Measurements from ENCODE around the gene AGPS. TPM values are rescaled to one million over a fixed set of nuclear protein-coding genes. Genes with fewer than 3 reads are reported as not detected.

Gene AGPS
- total and polyA plus RNA-seq, 10 of the 15 experiments (the other 5 are each of a cell fraction or from before 2014, with no cell fraction given), result 7.9 to 54.2 (median 38.7) TPM

DNA sequence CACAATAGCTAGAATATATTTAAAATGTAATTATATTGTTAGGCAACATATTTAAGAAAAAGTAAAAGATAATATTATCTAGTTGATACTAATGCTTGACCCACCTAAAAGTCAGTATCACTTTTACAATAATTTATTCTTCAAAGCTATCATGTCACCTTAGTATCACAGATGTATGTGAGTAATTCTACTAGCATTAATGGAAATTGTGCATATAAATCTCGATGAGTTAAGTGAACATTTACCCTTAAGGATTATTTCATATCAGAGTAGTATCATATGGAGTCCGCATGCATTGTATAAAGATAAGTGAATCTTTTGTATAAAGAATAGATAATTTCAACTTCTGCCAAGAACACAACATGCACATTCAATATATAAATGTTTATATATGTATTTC, 103.4 kb downstream of the AGPS start:
- 100% methylated on average over 2 of the region's 2 CpGs for WGBS (ENCODE audit: insufficient coverage, insufficient replicate concordance, low lambda C conversion rate, missing lambda C conversion rate)
- Histone ChIP-seq H3K36me3 (ENCODE audit: control insufficient read depth in 2 of 2, insufficient read depth in 2 of 2, low read length in 1 of 2) (peaks cover 0 to 3% of the 10 kb centered on the region in 2 experiments; a peak in 2 of 4 replicates), H2AFZ (ENCODE audit: control insufficient read depth, low read depth, low read length) (no peak overlapping the region), H3K4me3 (no peak overlapping the region), H3K4me2 (ENCODE audit: control insufficient read depth, insufficient read depth) (no peak overlapping the region), H3K27me3 (replicated peaks in 1 of 2; ENCODE audit: control insufficient read depth in 2 of 2, insufficient read depth in 2 of 2, low read length in 1 of 2) (no peaks in the 10 kb centered on the region), H3K27ac (ENCODE audit: control insufficient read depth, insufficient read depth) (no peak overlapping the region), H3K79me2 (ENCODE audit: control insufficient read depth, insufficient read depth, low read length) (no peaks in the 10 kb centered on the region), H3K9ac (ENCODE audit: control insufficient read depth, insufficient read depth, low read length) (no peak overlapping the region), H4K20me1 (ENCODE audit: control insufficient read depth, insufficient read depth) (no peaks in the 10 kb centered on the region), H3K9me3 (replicated peaks; ENCODE audit: control insufficient read depth, insufficient read depth, low read length) (no peaks in the 10 kb centered on the region), H3K4me1 (ENCODE audit: control insufficient read depth, insufficient read depth, low read length) (no peaks in the 10 kb centered on the region)
- FAIRE-seq (no peak), ATAC-seq (no peak), DNase-seq (ENCODE audit: low read depth, low spot score) (no peak)
- TF ChIP-seq, protein P1, sequence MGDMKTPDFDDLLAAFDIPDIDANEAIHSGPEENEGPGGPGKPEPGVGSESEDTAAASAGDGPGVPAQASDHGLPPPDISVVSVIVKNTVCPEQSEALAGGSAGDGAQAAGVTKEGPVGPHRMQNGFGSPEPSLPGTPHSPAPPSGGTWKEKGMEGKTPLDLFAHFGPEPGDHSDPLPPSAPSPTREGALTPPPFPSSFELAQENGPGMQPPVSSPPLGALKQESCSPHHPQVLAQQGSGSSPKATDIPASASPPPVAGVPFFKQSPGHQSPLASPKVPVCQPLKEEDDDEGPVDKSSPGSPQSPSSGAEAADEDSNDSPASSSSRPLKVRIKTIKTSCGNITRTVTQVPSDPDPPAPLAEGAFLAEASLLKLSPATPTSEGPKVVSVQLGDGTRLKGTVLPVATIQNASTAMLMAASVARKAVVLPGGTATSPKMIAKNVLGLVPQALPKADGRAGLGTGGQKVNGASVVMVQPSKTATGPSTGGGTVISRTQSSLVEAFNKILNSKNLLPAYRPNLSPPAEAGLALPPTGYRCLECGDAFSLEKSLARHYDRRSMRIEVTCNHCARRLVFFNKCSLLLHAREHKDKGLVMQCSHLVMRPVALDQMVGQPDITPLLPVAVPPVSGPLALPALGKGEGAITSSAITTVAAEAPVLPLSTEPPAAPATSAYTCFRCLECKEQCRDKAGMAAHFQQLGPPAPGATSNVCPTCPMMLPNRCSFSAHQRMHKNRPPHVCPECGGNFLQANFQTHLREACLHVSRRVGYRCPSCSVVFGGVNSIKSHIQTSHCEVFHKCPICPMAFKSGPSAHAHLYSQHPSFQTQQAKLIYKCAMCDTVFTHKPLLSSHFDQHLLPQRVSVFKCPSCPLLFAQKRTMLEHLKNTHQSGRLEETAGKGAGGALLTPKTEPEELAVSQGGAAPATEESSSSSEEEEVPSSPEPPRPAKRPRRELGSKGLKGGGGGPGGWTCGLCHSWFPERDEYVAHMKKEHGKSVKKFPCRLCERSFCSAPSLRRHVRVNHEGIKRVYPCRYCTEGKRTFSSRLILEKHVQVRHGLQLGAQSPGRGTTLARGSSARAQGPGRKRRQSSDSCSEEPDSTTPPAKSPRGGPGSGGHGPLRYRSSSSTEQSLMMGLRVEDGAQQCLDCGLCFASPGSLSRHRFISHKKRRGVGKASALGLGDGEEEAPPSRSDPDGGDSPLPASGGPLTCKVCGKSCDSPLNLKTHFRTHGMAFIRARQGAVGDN (IDR thresholded peaks at IDR 0.05), result no peak
- TF ChIP-seq NFYB (IDR thresholded peaks at IDR 0.05; ENCODE audit: insufficient read depth, low read depth, low read length) (no peak), YBX1 (IDR thresholded peaks at IDR 0.05) (no peak), NBN (IDR thresholded peaks at IDR 0.05) (no peak), NR2C1 (IDR thresholded peaks at IDR 0.05) (no peak), BACH1 (IDR thresholded peaks at IDR 0.05; ENCODE audit: borderline replicate concordance) (no peak), RAD51 (IDR thresholded peaks at IDR 0.05) (no peak), NFIC (IDR thresholded peaks at IDR 0.05; ENCODE audit: low read depth, low read length) (no peak)
- ChIA-PET SMC1A (ENCODE audit: uncharacterized antibody, unreplicated experiment) (interaction anchor here (0.7 to 0.8 kb wide), 2 partner anchors 8 to 10 kb away, joined by 3 read pairs; no protein-coding TSS in a partner anchor), CTCF (interaction anchor here (0.9 kb wide), 1 partner anchor 1399 kb away, joined by 3 read pairs; no protein-coding TSS in a partner anchor), RAD21 (ENCODE audit: unreplicated experiment) (no interaction called here), POLR2A (interaction anchor here (0.6 to 0.7 kb wide), 4 partner anchors 10 to 236 kb away, joined by 3 to 6 read pairs (median 4); no protein-coding TSS in a partner anchor)
- in situ Hi-C loops (cut with MboI) (no loop called here), intact Hi-C loops (cut with micrococcal nuclease; ENCODE audit: unreplicated experiment) (no loop called here)
- BruUV-seq (replicated peaks), result no TSS peak
